Activated CD4-positive, alpha-beta T cell treated with anti-CD3 and anti-CD28 coated beads for 24 hours (primary cell): ENCODE results near the gene MRLN.

ENCODE experiments used
- DNase-seq, 2 donors: peaks; one replicate each; pipeline ENCODE4 v3.0.0-alpha.2; 2020; ENCODE audit warnings: low read depth in 2 of 2

MRLN gene

GRCh38 chr10:59705931-59706330 lies 47.3 kb downstream of the MRLN start:
- no peak for DNase-seq

GRCh38 chr10:59704630-59705029 lies 48.6 kb downstream of the MRLN start:
- DNase-seq: no peak

- DNase-seq: no peak
Measured at GRCh38 chr10:59702347-59702746, 50.9 kb downstream of the MRLN start.

- no peak for DNase-seq
Measured at GRCh38 chr10:59700709-59701108, 52.5 kb downstream of the MRLN start.

GRCh38 chr10:59698326-59698725 lies 54.9 kb downstream of the MRLN start:
- no peak for DNase-seq

- no peak for DNase-seq
Measured at GRCh38 chr10:59695637-59696036, 57.6 kb downstream of the MRLN start.

- DNase-seq: no peak
Measured at GRCh38 chr10:59694936-59695335, 58.3 kb downstream of the MRLN start.

- DNase-seq: no peak
Measured at GRCh38 chr10:59692113-59692512, 61.1 kb downstream of the MRLN start.

GRCh38 chr10:59688921-59689351 lies 64.3 kb downstream of the MRLN start:
- no peak for DNase-seq

- no peak for DNase-seq
Measured at GRCh38 chr10:59687657-59688056, 65.6 kb downstream of the MRLN start.
